HG03571 (cell line): ENCODE data around the gene MAP3K14.
A peak's percentile ranks its signal among the peaks of the same experiment; 100 is the strongest.

Experiments used
- ATAC-seq: cut with Tn5 transposase; IDR thresholded peaks from one replicate; pipeline ENCODE4 v1.9.1; 2021; ENCODE audit not compliant: unreplicated experiment

The MAP3K14 gene

DNA sequence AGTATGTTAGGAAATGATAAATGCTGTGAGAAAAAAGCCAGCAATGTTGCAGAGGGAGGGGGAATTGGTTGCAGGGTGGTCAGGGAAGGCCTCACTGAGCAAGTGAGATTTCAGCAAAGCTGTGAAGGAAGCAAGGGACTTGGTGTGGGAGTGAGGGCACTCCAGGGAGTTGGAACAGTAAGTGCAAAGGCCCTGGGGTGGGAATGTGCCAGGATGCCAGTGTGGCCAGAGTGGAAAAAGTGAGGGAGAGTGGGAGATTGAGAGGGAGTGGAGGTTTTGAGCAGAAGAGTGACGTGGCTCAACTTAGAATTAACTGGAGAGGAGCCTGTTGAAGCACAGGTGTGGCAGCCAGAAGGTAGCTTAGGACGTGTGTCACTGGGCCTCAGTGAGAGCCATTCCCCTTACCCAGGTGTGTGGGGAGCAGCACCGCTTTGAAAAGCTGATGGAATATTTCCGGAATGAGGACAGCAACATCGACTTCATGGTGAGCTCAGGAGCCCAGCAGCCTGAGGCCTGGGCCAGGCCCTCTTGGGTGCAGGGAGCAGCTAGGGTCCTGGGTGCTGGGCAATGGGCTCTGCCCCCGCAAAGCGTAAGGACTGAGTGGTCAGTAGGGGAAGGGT, 78.6 kb downstream of the MAP3K14 start:
- no peak for ATAC-seq

DNA sequence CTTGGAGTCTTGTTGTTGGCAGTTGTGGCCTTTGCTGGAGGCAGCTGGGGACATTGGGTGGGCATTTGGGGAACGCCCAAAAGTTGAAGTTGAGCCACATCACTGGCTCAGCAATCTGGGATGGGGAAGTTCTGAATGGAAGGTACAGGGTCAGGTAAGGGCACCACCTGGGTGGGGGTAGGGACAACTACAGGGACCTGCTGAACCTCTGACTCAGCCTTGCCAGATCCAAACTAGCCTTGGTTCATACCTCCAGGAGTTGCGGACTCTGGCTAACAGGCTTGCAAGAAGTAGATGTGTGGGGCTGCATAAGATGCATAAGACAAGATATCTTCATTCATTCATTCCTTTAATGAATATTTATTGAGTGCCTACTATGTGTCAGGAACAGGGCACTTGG, 79.1 kb downstream of the MAP3K14 start:
- ATAC-seq = no peak

DNA sequence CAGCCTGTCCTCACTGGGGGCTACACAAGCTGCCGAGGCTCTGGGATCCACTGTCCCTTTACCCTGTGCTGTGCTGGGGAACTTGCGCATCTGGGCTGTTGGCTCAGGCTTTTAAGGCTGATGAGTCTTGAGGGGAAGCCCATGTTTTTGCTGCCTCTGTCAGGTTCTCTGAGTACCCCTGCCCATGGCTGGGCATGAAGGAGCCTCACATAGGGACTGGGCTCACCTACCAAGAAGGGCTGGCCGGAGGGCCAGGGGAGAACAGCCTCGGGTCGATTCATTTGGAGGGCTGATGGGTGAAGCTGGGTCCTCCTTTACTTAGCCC, 80.6 kb downstream of the MAP3K14 start:
- ATAC-seq = no peak

DNA sequence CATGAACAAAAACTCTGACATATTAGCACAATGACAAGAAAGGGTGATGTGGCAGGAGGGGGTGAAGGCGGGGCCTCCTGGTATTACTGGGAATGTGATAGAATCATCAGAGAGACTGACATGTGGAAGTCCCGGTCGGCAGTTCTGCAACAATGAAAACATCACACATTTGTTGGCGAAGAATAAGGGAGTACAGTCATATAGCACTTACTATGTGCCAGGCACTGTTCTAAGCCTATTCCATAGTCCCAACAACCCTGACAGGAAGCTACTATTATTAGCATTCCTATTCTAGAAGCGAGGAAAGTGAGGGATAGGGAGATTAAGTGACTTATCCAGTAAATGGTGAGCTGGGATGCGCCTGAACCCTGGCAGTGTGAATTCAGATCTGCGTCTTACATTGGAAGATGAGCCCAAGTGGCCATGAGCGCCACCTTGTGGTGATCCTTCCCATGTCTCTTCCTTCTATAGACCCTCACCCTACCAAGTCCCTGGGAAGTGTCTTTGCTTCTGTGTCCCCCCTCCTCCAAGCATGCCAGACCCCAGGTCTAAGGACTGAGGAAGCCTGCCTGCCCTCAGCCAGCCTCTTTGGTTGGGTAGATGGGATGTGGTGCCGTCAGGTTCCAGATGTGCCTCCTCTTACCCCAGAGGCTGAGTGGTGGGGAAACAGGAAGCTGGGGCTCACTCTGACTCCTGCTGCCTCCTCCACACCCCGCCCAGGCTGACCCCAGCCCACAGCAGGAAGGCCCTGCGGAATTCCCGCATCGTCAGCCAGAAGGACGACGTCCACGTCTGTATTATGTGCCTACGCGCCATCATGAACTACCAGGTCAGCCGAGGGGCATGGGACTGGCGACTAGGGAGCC, 81.2 kb downstream of the MAP3K14 start:
- ATAC-seq = no peak

GRCh38 chr17:45234641-45235415, 82.0 kb downstream of the MAP3K14 start:
- ATAC-seq = no peak

DNA sequence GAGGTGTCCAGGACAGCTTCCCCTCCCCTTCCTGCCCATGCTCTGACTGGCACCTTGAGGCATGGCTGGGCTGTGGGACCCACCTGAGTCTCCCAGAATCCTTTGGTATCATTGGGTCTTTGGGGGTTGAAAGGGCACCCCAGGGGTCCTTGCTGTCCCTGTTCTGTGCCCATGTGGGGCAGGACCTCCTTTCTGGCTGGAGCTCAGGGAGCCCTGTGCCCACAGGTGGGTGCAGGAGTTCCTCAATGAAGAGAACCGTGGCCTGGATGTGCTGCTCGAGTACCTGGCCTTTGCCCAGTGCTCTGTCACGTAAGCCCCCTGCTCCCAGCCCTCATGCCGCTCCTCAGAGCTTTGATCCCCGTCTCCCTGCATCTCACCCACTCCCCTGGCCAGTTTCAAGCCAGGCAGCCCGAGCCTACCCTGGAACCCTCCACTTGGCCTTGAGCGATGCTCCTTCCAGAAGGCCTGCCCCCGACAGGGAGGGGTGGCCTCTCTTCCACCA, 83.3 kb downstream of the MAP3K14 start:
- no peak for ATAC-seq

DNA sequence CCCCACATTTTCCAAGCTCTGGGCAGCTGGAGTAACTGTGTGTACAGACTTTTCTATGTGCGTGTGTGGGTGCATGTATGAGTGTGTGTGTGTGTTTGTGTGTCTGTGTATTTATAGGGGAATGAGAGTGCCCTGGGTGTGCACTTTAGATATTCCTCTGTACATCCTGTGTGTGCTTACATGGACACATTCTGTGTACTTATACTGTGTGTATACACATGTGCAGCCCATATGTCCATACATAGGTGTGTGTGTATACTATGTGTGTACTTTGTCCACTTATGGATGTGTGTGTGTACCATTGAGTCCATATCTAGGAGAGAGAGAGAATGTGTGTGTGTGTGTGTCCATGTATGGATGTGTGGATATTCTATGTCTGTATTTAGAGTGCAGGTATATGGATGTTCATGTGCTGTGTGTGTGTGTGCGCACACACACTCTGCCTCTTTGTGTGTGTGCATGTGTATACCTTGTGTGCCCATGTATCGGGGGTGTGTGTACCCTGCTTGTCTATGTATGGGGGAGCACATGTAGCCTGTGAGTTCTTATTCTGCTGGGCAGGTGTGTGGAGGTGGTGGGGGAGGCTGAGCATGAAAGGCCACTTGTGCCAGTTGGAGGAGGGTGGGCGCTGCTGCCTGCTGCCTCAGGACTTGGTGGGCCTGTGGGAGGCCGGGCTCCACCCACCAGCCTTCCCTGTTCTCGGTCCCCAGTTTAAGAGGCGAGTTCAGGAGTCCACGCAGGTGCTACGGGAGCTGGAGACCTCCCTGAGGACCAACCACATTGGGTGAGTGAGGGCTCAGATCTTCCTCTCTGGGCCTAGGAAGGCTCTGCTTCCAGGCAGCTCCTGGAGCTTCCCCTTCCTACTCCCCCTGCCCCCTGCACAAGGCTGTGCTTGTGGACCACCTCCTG, 84.1 kb downstream of the MAP3K14 start:
- ATAC-seq = no peak

- no peak for ATAC-seq
These were observed 85.2 kb downstream of the MAP3K14 start for GRCh38 chr17:45231481-45232116.

DNA sequence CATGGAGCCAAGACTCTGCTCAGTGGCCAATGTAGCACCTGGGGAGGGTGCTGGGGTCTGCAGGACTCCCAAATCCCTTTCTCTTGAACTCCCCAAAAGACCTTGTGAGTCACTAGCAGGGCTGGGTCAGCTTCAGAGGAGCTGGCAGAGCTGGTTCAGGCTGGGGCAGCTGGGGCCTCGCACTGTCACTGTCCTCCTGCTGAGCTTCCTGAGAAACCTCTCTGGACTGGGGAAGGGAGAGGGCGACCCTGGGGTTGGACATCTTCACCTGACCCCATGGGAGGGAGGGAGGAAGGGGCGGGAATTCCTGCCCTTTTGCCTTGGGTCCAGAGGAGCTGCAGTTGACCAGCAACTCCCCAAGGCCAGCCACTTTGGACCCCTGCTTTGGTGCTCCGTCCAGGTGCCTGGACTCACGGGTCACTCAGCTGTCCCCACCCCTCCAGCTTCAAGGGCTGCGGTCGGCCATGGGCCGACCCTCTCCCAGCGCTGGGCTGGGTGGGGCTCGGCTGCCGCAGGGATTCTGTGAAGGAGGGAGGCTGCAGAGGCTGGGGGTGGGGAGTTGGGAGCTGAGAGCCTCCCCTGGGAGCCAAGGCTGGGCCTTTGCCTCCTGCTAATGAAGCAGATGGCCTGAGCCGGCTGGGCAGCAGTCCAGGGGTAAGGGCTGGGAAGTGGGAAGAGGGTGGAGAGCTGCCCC, 85.9 kb downstream of the MAP3K14 start:
- ATAC-seq = no peak

- no peak for ATAC-seq
These were observed 86.4 kb downstream of the MAP3K14 start for GRCh38 chr17:45230410-45230786.

- no peak for ATAC-seq
These were observed 87.0 kb downstream of the MAP3K14 start for GRCh38 chr17:45229681-45230409.

DNA sequence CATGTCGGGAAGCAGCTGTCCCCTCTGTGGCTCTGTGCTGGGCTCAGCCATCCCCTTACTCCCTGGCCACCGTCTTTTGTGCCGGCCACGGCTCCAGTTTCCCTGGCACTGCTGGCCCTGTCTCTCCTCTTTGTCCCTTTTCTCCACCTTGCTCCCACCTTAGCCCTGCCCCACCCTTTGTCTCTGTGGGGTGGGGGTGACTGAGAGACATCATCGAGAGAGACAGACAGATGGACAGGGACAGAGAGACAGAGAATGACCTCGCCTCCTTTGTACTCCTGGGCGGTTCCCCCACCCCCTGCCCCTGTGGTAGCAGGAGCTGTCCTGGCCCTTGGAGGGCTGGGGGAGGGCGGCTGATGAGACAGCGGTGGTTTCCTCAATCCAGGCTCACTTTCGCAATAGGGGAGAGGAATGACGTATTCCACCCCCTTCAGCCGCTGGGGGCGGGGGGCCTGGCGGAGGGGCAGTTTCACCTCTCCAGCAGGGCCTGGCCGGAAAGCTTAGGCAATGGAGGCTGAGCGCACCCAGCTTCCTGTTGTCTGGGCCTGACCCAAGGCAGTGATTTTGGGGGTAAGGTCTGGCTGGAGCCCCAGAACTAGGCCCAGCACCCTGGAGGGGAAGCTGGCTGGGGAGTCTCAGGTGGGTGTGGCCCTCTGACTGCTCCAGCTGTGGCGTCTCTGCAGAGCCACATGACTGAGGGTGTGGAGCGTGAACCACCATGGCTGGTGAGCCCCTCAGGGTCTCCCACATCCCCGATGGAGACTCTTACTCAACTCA, 87.9 kb downstream of the MAP3K14 start:
- ATAC-seq = peak; percentile 24

DNA sequence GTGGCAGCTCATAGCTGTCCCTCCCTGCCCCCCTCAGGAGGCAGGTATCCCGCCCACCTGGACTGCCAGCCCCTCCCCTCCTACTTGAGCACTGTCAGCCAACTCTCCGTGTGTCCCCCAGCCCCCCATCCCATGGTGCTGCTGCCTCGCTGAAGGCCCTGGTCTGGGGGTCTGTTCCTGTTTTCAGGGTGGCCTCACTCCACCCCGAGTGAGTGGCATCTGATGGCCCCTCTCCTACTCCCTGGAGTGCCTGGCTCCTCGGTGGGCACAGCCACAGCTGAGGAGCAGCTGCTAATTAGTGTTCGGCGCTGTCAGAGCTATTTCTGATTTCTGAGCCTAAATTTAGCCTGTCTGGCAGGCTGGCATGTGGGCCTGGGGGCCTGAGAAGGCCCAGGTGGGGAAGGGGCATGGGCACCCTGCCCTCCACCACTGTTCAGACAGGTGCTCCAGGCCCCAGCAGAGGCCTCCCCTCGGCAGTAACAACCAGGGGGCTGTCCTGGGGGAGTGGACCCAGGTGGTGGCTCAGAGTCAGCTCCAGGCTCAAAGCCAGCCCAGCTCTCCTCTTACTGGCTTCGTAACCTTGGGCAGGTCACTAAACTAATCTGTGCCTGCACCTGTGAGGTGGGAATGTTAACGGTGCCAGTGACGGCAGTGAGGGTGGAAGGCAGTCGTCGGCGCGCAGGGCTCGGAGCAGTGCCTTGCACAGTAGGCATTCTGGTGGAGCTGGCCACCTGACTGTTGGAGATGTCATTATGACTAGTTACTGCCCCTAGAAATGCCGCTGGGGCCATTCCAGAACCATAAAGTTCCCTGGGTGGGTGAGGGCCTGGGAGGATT, 88.7 kb downstream of the MAP3K14 start:
- no peak for ATAC-seq

- no peak for ATAC-seq
These were observed 89.5 kb downstream of the MAP3K14 start for GRCh38 chr17:45227101-45227925.

- ATAC-seq = no peak
These were observed 90.2 kb downstream of the MAP3K14 start for GRCh38 chr17:45226576-45226975.

- ATAC-seq = peak; percentile 36
These were observed 90.8 kb downstream of the MAP3K14 start for GRCh38 chr17:45225964-45226530.
